Endothelial cell (in vitro differentiated cells): ENCODE measurements around the gene MTG1. TPM values are rescaled to one million over a fixed set of nuclear protein-coding genes. Genes with fewer than 3 reads are reported as not detected.
A peak's percentile ranks its signal among the peaks of the same experiment; 100 is the strongest.

Experiments used
- DNase-seq: peaks from one replicate; pipeline ENCODE4 v3.0.0; 2021; ENCODE audit warnings: low spot score
- H3K27ac Mint-ChIP-seq: one replicate; pipeline ENCODE4 v1.8.0; 2021; ENCODE audit warnings: mixed read lengths, inconsistent platforms; ENCODE audit not compliant: unreplicated experiment
- H3K27me3 Mint-ChIP-seq: one replicate; pipeline ENCODE4 v1.8.0; 2021; ENCODE audit warnings: mild to moderate bottlenecking, moderate library complexity, mixed read lengths, inconsistent platforms; ENCODE audit not compliant: unreplicated experiment
- H3K36me3 Mint-ChIP-seq: one replicate; pipeline ENCODE4 v1.8.0; 2021; ENCODE audit warnings: mild to moderate bottlenecking, low read depth, mixed read lengths, inconsistent platforms; ENCODE audit not compliant: unreplicated experiment
- H3K4me1 Mint-ChIP-seq: one replicate; pipeline ENCODE4 v1.8.0; 2021; ENCODE audit warnings: mild to moderate bottlenecking, mixed read lengths, inconsistent platforms; ENCODE audit not compliant: unreplicated experiment
- H3K4me3 Mint-ChIP-seq: one replicate; pipeline ENCODE4 v1.8.0; 2021; ENCODE audit warnings: mild to moderate bottlenecking, mixed read lengths, inconsistent platforms; ENCODE audit not compliant: unreplicated experiment
- H3K9me3 Mint-ChIP-seq: one replicate; pipeline ENCODE4 v1.8.0; 2021; ENCODE audit warnings: mixed read lengths, inconsistent platforms; ENCODE audit not compliant: unreplicated experiment
- CTCF ChIP-seq: fragments of 200-600 bp; sonication (generic); IDR thresholded peaks from one replicate; pipeline ENCODE4 v1.5.0; 2021; ENCODE audit warnings: antibody characterized with exemption; ENCODE audit not compliant: unreplicated experiment
- total RNA-seq: library from RNA; stranded (reverse); fragmentation: NEBNext Ultra II Directional; extraction: Animal tissue kit (Norgen Biotek cat#: 25700); gene quantifications from one replicate; pipeline ENCODE4 v1.2.1, GENCODE V29; 2021; ENCODE audit not compliant: unreplicated experiment

The MTG1 gene
- total RNA-seq, 1 donor from 2014 or later = 97.3 TPM

GRCh38 chr10:133401981-133402725 lies 8.2 kb downstream of the MTG1 start:
- H3K9me3 Mint-ChIP-seq = no peaks in the 10 kb centered on the region
- peaks cover 11% of the 10 kb centered on the region for H3K4me1 Mint-ChIP-seq
- H3K27ac Mint-ChIP-seq = no peak overlapping the region
- TF ChIP-seq CTCF = no peak
- peaks cover 52% of the 10 kb centered on the region for H3K36me3 Mint-ChIP-seq
- H3K27me3 Mint-ChIP-seq = peaks cover 1% of the 10 kb centered on the region
- peak overlapping the region; percentile 33 for H3K4me3 Mint-ChIP-seq
- no peak for DNase-seq

GRCh38 chr10:133403359-133403758 lies 9.4 kb downstream of the MTG1 start:
- H3K27ac Mint-ChIP-seq = peak overlapping the region; percentile 40
- peak overlapping the region; percentile 66 for H3K4me3 Mint-ChIP-seq

GRCh38 chr10:133403784-133404183 lies 9.8 kb downstream of the MTG1 start:
- H3K4me3 Mint-ChIP-seq = peak overlapping the region; percentile 66
- no peaks in the 10 kb centered on the region for H3K9me3 Mint-ChIP-seq
- peaks cover 1% of the 10 kb centered on the region for H3K27me3 Mint-ChIP-seq
- no peak overlapping the region for H3K27ac Mint-ChIP-seq
- no peak for TF ChIP-seq CTCF
- H3K36me3 Mint-ChIP-seq = peaks cover 49% of the 10 kb centered on the region
- H3K4me1 Mint-ChIP-seq = peaks cover 11% of the 10 kb centered on the region
- DNase-seq = no peak

More at GRCh38 chr10:133403359-133403758, 9.4 kb downstream of the MTG1 start:
- DNase-seq = no peak
- Mint-ChIP-seq H3K9me3 (no peaks in the 10 kb centered on the region), H3K4me1 (peaks cover 11% of the 10 kb centered on the region), H3K27me3 (peaks cover 1% of the 10 kb centered on the region), H3K36me3 (peaks cover 49% of the 10 kb centered on the region)
- no peak for TF ChIP-seq CTCF

- H3K9me3 Mint-ChIP-seq = no peaks in the 10 kb centered on the region
Observed at GRCh38 chr10:133405272-133405671, 11.3 kb downstream of the MTG1 start.

More at GRCh38 chr10:133405272-133405671, 11.3 kb downstream of the MTG1 start:
- Mint-ChIP-seq H3K4me3 (no peak overlapping the region), H3K27me3 (peaks cover 1% of the 10 kb centered on the region), H3K4me1 (peaks cover 11% of the 10 kb centered on the region), H3K27ac (no peak overlapping the region), H3K36me3 (peaks cover 56% of the 10 kb centered on the region)
- no peak for DNase-seq
- no peak for TF ChIP-seq CTCF
